ENCODE measurements around the gene ROBO1.

- TF ChIP-seq, protein P1, sequence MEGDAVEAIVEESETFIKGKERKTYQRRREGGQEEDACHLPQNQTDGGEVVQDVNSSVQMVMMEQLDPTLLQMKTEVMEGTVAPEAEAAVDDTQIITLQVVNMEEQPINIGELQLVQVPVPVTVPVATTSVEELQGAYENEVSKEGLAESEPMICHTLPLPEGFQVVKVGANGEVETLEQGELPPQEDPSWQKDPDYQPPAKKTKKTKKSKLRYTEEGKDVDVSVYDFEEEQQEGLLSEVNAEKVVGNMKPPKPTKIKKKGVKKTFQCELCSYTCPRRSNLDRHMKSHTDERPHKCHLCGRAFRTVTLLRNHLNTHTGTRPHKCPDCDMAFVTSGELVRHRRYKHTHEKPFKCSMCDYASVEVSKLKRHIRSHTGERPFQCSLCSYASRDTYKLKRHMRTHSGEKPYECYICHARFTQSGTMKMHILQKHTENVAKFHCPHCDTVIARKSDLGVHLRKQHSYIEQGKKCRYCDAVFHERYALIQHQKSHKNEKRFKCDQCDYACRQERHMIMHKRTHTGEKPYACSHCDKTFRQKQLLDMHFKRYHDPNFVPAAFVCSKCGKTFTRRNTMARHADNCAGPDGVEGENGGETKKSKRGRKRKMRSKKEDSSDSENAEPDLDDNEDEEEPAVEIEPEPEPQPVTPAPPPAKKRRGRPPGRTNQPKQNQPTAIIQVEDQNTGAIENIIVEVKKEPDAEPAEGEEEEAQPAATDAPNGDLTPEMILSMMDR (IDR thresholded peaks at IDR 0.05; ENCODE audit: insufficient read depth, low read length, poor library complexity, severe bottlenecking) = no peak
- TF ChIP-seq EZH2phosphoT487 (conservative IDR thresholded peaks at IDR 0.05; ENCODE audit: low read length) = no peak
Observed at GRCh38 chr3:79618883-79619282, 148.9 kb downstream of the ROBO1 start.
